HG03457 (cell line): ENCODE data around the gene TMEM81.
A peak's percentile ranks its signal among the peaks of the same experiment; 100 is the strongest.

ENCODE experiments used
- ATAC-seq: cut with Tn5 transposase; IDR thresholded peaks from one replicate; pipeline ENCODE4 v1.9.1; 2021; ENCODE audit warnings: moderate number of reproducible peaks; ENCODE audit not compliant: unreplicated experiment

The TMEM81 gene, protein sequence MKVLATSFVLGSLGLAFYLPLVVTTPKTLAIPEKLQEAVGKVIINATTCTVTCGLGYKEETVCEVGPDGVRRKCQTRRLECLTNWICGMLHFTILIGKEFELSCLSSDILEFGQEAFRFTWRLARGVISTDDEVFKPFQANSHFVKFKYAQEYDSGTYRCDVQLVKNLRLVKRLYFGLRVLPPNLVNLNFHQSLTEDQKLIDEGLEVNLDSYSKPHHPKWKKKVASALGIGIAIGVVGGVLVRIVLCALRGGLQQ

DNA sequence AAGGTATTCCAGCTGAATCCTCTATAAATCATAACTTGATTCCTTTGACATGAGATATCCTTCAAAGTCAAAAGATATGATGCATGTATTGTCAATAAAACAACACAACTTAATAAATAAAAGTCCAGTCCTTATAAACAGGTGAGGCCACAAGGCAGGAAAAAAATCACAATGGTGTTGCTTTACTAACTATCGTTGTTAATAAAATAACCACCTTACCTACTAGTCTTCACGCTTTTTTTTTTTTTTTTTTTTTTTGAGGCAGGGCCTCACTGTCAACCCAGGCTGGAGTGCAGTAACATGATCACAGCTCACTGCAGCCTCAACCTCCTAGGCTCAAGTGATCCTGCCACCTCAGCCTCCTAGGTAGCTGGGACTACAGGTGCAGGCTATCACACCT, at the start of gene TMEM81:
Gene TMEM81, minus strand, starts transcription at position 101 of the 400 bp plus-strand sequence. CDS start 140 bp downstream, outside the sequence.
- no peak for ATAC-seq

DNA sequence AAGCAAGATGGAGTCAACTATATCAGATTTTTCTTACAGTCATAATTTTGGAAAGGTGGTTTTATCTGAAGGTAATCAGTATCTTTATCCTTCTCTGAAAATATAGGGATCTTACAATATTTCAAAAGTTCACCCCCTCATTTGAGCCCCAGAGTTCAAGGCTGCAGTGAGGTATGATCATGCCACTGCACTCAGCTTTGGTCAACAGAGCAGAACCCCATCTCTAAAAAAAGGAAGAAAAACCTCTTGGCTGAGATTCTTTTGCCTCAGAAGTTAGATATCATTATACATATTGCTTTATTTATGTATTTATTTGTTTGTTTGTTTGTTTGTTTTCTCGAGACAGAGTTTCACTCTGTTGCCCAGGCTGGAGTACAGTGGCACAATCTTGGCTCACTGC, 49.0 kb upstream of the TMEM81 start:
- ATAC-seq: no peak

DNA sequence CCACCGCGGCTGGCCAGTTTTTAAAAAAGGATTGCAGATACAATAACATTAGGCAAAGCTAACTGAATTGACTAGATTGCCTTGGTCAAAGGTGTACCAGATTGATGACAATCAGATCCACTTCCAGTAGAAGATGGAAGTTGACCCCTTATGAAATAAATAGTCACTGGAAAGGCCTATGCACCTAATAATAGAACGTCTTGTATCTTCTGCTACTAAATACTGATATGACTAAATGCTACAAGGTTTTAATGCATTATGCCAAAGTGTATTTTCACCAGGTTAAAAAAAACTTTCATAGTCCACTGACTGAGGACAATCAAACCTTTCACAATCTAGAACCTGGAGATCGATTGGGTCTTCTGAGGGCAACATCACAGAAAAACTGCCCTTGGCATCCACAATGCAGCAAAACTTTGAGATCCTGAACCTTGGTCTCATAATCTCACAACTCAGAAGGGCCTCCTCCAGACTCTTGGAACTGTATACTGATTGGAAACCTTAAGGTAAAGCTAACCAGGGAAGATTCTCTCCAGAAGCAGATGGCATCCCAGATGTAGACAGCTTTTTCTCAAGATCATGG, 45.3 kb upstream of the TMEM81 start:
- no peak for ATAC-seq

DNA sequence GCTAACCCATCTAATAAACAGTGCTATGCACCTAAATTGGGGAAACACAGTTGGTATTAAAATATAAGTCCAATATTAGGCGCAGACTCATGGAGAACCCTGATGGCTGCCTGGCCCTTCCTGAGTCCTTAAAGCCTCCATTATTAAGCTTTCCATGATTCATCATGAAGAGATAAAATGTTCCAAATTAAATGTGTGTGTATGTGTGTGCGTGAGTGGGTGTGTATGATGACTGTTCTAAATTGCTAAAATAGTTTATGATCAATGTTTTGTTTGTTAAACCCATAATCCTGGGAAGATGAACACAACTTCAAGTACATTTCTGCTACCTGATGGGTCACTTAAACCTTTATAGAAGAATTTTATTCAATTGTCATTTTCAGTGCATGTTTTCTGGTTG, 43.8 kb upstream of the TMEM81 start:
- no peak for ATAC-seq

DNA sequence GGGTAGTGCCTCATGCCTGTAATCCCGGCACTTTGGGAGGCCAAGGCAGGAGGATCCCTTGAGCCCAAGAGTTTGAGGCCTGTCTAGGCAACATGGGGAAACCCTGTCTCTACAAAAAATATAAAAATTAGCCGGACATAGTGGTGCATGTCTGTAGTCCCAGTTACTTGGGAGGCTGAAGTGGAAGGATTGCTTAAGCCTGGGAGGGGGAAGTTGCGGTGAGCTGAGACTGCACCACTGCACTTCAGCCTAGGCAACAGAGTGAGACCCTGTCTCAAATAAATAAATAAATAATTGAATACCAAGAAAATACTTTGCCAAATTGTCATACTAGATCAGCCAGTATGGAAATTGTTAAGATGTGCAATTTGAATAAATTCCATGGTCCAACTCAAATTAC, 43.4 kb upstream of the TMEM81 start:
- no peak for ATAC-seq

DNA sequence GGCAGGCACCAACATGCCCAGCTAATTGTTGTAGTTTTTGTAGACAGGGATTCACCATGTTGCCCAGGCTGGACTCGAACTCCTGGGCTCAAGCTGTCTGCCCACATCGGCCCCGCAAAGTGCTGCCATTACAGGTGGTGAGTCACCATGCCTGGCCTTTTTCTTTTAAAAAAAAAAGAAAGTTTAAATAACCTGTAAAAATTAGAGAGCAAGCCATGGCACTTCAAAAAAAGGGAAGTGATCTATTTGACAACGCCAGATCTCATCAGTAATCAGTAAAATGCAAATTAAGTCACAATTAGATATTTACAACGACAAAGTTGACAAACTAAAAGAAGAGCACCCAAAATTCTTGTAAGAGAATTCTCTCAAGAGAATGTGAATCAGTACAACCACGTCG, 40.5 kb upstream of the TMEM81 start:
- ATAC-seq: no peak

DNA sequence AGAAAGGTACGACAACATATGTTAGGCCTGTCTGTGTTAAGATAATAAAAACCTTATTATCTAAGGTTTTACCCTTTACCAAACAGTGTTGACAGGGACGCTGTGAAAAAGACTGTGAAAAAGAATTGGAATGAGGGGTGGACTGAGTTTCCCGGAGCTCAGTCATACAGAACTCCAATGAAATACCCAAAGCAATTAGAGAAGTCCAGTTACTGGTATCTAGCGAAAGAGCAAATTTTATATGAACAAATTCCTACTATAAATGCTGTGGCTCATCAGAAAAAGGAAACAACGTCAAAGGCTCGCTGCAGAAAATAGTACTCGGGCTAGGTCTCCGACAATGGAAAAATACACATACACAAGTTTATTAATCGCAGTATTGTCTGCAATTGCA, 38.2 kb upstream of the TMEM81 start:
- ATAC-seq: no peak

DNA sequence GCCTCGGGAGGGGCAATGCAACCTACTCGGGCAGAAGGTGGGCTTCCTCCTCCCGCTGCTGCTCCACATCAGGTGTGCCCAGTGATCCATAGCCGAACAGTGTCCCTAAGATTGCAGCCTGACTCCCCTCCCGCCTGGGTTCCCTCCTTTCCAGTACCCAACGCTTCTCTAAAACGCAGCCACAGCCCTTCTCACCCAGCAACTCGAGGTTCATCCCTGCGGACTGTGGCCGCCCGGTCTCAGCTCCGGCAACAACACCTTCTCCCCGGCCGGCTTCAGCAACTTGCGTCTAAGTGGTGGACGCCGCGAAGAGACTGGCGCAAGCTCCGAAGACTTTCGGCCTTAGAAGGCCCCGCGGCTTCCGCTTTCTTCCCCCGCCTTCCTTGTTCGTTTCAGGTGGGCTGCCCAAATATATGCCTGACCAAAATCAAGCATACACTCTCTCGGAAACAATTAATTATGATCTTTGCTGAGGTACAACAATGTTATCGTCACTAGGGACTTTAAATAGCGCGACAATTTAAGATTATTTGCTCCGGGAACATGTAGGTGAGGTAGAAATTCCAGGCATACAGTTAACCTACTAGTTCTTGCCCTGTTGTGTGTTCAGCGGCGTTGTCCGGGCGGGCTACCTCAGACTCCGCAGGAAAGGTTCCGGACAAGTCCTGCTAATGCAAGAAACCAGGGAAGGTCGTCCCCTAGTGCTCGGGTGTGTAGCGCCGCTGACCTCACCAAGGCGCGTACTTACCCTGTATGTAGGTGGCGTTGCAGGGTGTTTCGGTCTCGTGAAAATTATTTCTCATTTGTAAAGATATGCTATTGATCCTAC, 37.6 kb upstream of the TMEM81 start, which contains the start of gene RBBP5:
Gene RBBP5, minus strand, starts transcription at position 319 of the 829 bp plus-strand sequence. Its CDS starts 105 bp downstream, at position 214.
- ATAC-seq: peak; percentile 80

DNA sequence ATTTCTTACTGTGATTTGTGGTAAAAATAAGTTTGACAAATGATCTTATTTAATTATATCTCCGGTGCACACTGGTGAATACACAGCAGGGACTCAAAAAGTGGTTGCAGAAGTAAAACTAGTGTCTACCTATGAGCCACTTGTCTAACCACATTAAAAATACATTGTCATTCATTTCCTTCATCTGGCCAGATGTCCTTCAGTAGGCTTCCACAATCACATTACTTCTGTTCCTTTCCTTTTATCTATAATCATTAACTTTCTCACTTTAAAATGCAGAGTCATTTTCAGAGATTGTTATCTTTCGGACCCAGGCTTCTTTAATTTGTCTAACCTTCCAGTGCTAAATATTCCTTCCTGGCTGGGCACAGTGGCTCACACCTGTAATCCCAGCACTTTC, 34.5 kb upstream of the TMEM81 start:
- no peak for ATAC-seq

DNA sequence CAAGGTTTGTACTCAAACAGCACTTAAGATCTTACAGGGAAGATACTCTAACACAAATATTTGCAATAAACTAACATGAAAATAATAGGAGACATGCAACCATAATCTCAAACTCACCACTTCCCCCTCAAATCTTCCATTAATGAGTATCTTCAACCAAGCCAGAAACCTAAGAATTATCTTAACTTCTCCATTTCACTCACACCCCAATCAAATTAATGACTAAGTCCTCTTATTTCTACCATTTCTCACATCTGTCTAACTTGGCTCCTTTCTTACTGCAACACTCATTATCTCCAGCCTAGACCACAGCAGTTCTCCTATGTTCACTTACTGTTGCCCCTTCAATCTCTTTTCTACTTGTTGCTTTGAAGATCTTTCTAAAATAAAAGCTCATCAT, 27.1 kb upstream of the TMEM81 start:
- no peak for ATAC-seq

DNA sequence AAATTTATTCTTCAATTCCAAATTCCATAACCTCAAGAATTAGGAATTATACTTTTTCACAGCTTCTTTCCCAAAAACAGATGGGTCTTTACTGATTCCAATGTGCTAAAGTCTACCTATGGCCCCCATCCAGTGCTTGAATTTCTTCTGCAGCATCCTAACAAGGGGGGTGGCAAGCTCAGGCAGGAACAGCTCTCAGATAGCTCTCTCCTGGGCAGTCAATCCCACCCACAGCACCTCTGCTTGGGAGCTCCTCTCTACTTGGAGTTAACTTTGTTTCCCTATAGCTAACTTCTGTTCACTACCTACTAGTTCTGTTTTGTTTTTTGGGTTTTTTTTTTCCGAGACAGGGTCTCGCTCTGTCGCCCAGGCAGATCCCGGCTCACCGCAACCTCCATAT, 25.5 kb upstream of the TMEM81 start:
- ATAC-seq: no peak

DNA sequence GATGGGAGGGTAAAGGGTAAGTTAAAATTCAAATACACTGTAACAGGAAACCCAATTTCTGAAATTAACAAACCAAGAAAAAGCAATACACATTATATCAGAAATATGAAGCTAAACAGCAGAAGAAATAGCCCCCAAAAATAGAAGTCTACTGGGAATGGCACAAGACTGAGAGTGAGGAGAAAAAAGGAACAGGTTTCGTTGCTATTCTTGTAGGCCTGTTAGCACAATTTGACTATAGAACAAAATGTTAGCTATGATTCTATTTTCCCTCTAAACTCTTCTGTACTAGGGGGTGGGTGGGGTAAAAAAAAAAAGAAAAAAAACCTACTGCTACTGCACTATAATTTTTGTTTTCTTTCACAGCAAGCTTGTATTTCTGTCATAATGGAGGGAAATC, 25.0 kb upstream of the TMEM81 start:
- ATAC-seq: no peak

DNA sequence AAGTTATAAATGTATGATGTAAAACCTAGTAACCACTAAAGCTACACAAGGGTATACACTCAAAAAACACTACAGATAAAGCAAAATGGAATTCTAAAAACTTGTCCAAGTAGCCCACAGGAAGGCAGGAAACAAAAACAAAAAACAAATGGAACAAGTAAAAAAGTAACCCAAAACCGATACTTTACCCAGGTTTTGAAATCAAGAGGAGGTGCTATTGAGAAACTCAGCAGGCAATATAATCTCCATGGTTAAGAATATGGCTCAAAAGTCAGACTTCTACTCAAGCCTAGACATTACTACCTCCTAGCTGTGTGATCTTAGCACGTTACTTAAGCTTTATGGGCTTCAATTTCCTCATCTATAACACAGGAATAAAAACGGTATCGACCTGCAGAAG, 24.2 kb upstream of the TMEM81 start:
- ATAC-seq: no peak

DNA sequence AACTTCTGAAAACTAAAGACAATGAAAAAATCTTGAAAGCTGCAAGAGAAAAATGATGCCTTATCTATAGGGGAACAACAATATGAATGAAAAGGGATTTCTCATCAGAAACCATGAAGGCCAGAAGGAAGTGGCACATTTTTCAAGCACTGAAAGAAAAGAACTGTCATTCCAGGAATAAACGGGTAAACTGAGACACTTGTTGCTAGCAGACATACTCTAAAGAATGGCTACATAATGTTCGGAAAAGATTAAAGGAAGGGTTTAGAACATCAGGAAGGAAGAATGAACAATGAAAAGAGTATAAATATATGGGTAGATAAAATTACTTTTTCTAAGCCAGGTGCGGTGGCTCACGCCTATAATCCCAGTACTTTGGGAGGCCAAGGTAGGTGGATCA, 23.1 kb upstream of the TMEM81 start:
- no peak for ATAC-seq

DNA sequence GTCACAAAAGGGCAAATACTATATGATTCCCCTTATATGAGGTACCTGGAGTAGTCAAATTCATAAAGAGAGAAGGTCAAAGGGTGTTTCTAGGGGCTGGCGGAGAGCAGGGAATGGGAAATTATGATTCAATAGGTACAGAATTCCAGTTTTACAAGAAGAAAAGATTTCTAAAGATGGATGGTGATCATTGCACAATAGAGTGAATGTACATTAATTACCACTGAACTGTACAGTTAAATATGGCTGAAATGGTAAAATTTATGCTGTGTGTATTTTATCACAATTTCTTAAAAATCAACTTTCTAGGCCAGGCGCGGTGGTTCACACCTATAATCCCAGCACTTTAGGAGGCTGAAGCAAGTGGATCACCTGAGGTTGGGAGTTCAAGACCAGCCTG, 18.1 kb upstream of the TMEM81 start:
- ATAC-seq: no peak

DNA sequence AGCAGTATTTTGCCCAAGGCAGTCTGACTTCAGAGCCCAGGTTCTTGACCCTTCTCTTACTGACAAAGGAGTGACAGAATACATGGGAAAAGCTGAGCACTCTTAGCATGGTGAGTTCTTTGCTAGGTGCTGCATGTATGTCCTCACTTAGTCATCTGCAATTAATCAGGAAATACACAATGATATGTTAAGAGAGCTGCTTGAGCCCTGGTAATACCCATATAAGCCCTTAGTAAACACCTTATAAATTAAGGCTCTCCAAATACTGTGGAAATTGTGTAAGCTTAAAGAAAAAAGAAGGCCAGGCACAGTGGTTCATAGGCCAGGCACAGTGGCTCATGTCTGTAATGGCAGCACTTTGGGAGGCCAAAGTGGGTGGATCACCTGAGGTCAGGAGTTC, 14.0 kb upstream of the TMEM81 start:
- ATAC-seq: no peak

DNA sequence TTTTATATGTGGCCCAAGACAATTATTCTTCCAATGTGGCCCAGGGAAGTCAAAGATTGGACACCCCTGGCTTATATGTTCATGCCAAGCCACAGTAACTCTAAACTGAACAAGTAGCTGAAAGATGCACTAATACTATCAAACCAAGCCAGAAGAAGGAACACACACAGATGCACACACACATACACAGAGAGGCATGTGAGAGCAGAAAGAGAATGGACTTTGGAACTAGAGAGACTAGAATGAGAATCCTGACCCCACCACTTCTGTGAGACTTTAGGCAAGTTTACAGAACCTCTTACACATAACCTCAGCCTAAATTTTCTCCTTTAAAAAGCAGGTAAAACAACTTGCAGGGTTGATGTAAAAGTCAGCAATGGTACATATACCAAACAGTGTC, 11.2 kb upstream of the TMEM81 start:
- ATAC-seq: no peak

DNA sequence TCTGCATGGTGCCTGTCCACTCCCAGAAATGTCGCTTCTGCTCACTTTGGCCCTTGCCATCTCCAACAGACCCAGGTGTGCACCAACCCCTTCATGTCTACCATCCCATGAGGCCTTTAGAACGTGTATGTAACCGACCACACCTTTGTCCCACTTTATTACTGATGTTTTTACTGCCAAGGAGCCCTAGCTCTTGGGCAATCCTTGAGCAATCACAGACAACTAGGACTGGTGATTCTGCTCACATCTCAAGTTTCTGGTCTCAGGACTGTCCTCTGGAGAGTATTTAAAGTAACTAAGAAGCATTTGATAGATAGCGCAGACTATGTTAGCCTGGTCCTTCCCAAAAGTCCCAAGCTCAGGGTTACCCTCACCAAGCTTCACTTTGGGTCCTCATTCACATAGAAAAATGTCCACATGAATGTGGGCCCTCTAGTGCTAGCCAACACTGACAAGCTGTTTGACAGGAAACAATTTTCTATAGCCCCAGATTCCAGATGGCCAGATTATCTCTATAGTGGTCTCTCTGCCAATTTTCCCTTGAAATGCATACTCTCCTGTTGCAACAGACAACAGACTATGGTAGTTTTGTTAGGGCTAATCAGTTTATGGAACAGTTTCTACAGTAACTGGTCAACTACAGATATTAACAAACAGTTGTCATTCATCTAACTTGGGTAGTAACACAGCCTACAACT, 6.9 kb upstream of the TMEM81 start:
- no peak for ATAC-seq

DNA sequence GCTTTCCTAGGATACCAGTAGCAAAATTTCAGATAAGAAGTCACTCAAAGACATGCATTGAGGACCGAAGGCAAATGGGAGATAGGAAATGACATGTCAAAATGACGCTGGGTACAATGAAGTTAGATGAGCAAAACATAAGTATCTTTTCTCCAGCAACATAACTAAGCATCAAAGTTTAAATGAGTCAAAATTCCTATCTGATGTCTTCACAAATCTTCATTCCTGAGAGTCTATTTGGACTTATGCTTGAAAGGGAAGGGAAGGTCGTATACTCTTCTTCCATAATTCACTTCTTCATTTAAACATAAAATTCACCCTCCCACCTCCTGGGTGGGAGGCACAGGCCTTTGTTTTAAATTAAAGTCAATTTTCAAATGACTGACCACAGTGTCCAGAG, 4.1 kb upstream of the TMEM81 start:
- no peak for ATAC-seq

DNA sequence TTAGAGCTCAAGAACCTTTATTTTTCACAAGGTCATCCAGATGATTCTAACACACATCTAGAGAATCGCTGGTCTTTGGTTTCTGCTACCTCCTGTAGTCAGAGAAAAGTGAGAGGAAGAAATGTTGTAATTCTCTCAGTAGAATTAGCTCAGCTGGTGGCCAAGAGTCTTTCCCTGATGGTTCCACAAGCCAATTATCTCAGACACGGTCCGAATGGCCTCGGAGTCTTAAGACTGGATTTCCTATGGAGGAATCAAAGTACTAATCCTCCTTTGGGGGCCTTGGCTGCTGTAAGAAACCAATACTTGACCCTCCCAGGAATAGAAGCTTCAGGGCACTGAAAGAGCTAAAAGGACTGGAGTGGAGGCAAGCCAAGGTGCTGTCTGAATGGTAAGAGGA, 1.8 kb downstream of the TMEM81 start:
- no peak for ATAC-seq

DNA sequence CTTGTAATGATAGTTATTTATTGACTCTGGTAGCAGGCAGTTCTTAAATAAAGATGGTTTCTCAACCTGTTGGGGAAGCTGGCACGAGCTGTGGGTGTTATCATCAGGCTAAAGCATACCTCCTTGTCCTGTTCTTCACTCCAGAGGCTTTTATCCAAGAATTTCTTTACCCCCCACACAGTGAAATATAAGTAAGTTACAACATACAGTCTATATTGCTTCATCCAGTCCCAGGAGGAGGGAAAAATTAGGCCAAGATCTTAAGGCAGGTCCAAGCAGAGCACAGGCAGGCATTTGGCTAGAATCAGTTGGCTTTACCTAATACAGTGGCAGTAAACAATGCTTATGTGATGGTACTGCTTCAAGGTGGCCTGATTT, 6.3 kb downstream of the TMEM81 start:
- ATAC-seq: no peak
